ENCODE data around the gene SNRNP40.
"Not testable (repeated sequence)": the region's sequence is repeated elsewhere in the genome, so short reads cannot be mapped to it uniquely, and the experiment has no call there.

Gene SNRNP40

GRCh38 chr1:31296486-31297276 lies at the start of gene SNRNP40, which contains the start of gene ZCCHC17:
SNRNP40 (minus strand) TSS chr1:31296788; CDS start chr1:31296751, 37 bp downstream.
ZCCHC17 (plus strand) TSS chr1:31297032; CDS start chr1:31310099, 13,067 bp downstream.
- DNase-seq (ENCODE audit: low read depth): peak; percentile 91

GRCh38 chr1:31345635-31346034 lies 49.0 kb upstream of the SNRNP40 start:
- no peak for DNase-seq (ENCODE audit: low read depth)

- no peak for DNase-seq (ENCODE audit: low read depth)
Measured at GRCh38 chr1:31344503-31344902, 47.9 kb upstream of the SNRNP40 start.

GRCh38 chr1:31336687-31337467 lies 40.3 kb upstream of the SNRNP40 start:
- DNase-seq (ENCODE audit: low read depth): no peak

- DNase-seq (ENCODE audit: low read depth): no peak
Measured at GRCh38 chr1:31335007-31335406, 38.4 kb upstream of the SNRNP40 start.

GRCh38 chr1:31327381-31327780 lies 30.8 kb upstream of the SNRNP40 start:
- DNase-seq (ENCODE audit: low read depth): no peak

GRCh38 chr1:31326461-31326860 lies 29.9 kb upstream of the SNRNP40 start:
- no peak for DNase-seq (ENCODE audit: low read depth)

GRCh38 chr1:31324992-31325391 lies 28.4 kb upstream of the SNRNP40 start:
- no peak for DNase-seq (ENCODE audit: low read depth)

GRCh38 chr1:31324093-31324492 lies 27.5 kb upstream of the SNRNP40 start:
- no peak for DNase-seq (ENCODE audit: low read depth)

- no peak for DNase-seq (ENCODE audit: low read depth)
Measured at GRCh38 chr1:31318146-31318545, 21.6 kb upstream of the SNRNP40 start.

GRCh38 chr1:31315902-31316301 lies 19.3 kb upstream of the SNRNP40 start:
- DNase-seq (ENCODE audit: low read depth): no peak

DNA sequence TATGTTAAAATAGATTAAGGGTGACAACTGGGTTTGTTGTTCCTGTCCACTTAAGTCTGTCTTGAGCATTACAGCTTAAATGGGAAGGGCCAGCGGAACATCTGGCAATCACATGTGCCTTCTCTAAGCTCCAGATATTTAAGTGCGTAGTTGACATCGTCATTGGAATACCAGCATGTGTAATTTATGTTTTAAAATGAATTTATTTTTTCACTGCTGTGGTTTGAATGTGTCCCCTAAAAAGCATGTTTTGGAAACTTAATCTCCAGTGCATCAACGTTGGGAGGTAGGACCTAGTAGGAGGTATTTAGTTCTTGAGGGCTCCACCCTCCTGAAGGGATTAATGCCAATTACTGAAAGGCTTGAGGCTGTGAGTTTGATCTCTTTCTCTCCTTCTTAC lies 13.6 kb upstream of the SNRNP40 start:
- DNase-seq (ENCODE audit: low read depth): no peak

DNA sequence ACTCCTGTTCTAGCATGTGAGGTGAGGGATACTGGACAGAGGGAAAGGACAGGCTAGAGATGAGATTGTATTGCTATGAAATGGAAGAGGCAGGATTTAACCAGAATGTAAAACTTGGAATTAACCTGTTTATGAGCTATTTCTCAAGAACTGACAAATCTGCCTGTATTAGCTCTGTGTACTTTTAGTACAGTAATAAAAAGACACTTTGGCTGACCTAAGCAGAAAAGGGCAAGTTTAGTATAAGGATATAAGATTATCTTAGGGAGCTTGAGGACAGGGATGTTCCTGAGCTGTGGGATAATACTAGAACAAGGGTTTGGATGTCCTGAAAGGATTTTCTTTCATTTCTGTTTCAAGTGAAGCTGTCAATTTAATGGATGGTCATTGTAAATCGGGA lies 11.4 kb upstream of the SNRNP40 start:
- no peak for DNase-seq (ENCODE audit: low read depth)

DNA sequence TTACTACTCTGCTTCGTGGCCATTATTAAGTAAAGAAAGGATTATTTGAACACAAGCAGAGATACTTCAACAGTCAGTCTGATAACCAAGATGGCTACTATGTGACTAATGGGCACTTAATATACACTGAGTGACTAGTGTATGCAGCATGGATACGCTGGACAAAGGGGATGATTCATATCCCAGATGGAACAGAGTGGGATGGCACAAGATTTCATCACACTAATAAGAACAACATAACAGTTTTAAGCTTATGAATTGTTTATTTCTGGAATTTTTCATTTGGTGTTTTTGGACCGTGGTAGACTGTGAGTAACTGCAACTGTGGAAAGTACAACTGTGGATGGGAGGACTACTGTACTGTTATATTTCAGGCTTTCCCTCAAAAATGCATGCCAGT lies 9.7 kb upstream of the SNRNP40 start:
- no peak for DNase-seq (ENCODE audit: low read depth)

GRCh38 chr1:31302709-31303441 lies 6.3 kb upstream of the SNRNP40 start:
- no peak for DNase-seq (ENCODE audit: low read depth)

- DNase-seq (ENCODE audit: low read depth): no peak
Measured at GRCh38 chr1:31300193-31300592, 3.6 kb upstream of the SNRNP40 start.

GRCh38 chr1:31299365-31299764 lies 2.8 kb upstream of the SNRNP40 start:
- DNase-seq (ENCODE audit: low read depth): no peak

- DNase-seq (ENCODE audit: low read depth): no peak
Measured at GRCh38 chr1:31297277-31298247, 974 bp upstream of the SNRNP40 start.

GRCh38 chr1:31295874-31296485 lies 608 bp downstream of the SNRNP40 start:
- DNase-seq (ENCODE audit: low read depth): no peak

GRCh38 chr1:31289021-31289420 lies 7.6 kb downstream of the SNRNP40 start:
- DNase-seq (ENCODE audit: low read depth): no peak

- DNase-seq (ENCODE audit: low read depth): not testable (repeated sequence)
Measured at GRCh38 chr1:31287791-31288190, 8.8 kb downstream of the SNRNP40 start.

Measured in activated gamma-delta T cell treated with anti-CD3 and anti-CD28 coated beads, Interleukin-2, amount 50 U/mL, for 16 hours (primary cell).